Lower lobe of right lung (tissue), 2 donors: ENCODE data around the gene SCART1. TPM values are rescaled to one million over a fixed set of nuclear protein-coding genes. Genes with fewer than 3 reads are reported as not detected.
A peak's percentile ranks its signal among the peaks of the same experiment; 100 is the strongest.
"Not testable (repeated sequence)": the region's sequence is repeated elsewhere in the genome, so short reads cannot be mapped to it uniquely, and the experiment has no call there.

Experiments
- ATAC-seq, 2 donors: fragments of 200-7000 bp; cut with Tn5 transposase; one replicate each; pipeline ENCODE4 v1.9.1; 2020 to 2022; ENCODE audit warnings: mild to moderate bottlenecking in 2 of 2, moderate library complexity in 2 of 2
- DNase-seq: peaks from one replicate; pipeline ENCODE4 v3.0.0-alpha.2; 2020
- H3K27ac ChIP-seq: fragments of 200-600 bp; one replicate; pipeline ENCODE4 v1.8.0; 2022
- H3K27me3 ChIP-seq: fragments of 200-600 bp; one replicate; pipeline ENCODE4 v1.8.0; 2022; ENCODE audit warnings: low read depth
- H3K36me3 ChIP-seq: fragments of 200-600 bp; one replicate; pipeline ENCODE4 v1.8.0; 2022; ENCODE audit warnings: mild to moderate bottlenecking
- H3K4me1 ChIP-seq: fragments of 200-600 bp; one replicate; pipeline ENCODE4 v1.8.0; 2022
- H3K4me3 ChIP-seq: fragments of 200-600 bp; one replicate; pipeline ENCODE4 v1.8.0; 2022; ENCODE audit warnings: mild to moderate bottlenecking
- H3K9me3 ChIP-seq: fragments of 200-600 bp; one replicate; pipeline ENCODE4 v1.8.0; 2022
- intact Hi-C: fragments of 100-400 bp; cut with DNase I; formaldehyde crosslinking; loops from one replicate; pipeline ENCODE4 v1.11.0; 2022
- total RNA-seq: library from RNA; stranded (reverse); fragmentation: NEBNext Ultra II Directional; extraction: Animal tissue kit (Norgen Biotek cat#: 25700); gene quantifications from one replicate; pipeline ENCODE4 v1.2.1, GENCODE V29; 2021
- TF ChIP-seq, protein P1 (sequence below): fragments of 200-600 bp; IDR thresholded peaks from one replicate; pipeline ENCODE4 v1.8.0; 2022; ENCODE audit warnings: antibody characterized with exemption, mild to moderate bottlenecking
- donor health status: DM: no; HTN: yes; CAD: no; lungs with severe emphysema.

SCART1 gene
- total RNA-seq, 1 donor from 2014 or later = 2.4 TPM

GRCh38 chr10:133421336-133422222, 32.2 kb upstream of the SCART1 start:
- intact Hi-C loops = no loop called here
- Histone ChIP-seq H3K27me3 (no peaks in the 10 kb centered on the region), H3K9me3 (no peaks in the 10 kb centered on the region), H3K27ac (no peak overlapping the region), H3K4me1 (no peaks in the 10 kb centered on the region), H3K36me3 (peaks cover 27% of the 10 kb centered on the region), H3K4me3 (no peak overlapping the region)
- DNase-seq = peak; percentile 41
- TF ChIP-seq, protein P1, sequence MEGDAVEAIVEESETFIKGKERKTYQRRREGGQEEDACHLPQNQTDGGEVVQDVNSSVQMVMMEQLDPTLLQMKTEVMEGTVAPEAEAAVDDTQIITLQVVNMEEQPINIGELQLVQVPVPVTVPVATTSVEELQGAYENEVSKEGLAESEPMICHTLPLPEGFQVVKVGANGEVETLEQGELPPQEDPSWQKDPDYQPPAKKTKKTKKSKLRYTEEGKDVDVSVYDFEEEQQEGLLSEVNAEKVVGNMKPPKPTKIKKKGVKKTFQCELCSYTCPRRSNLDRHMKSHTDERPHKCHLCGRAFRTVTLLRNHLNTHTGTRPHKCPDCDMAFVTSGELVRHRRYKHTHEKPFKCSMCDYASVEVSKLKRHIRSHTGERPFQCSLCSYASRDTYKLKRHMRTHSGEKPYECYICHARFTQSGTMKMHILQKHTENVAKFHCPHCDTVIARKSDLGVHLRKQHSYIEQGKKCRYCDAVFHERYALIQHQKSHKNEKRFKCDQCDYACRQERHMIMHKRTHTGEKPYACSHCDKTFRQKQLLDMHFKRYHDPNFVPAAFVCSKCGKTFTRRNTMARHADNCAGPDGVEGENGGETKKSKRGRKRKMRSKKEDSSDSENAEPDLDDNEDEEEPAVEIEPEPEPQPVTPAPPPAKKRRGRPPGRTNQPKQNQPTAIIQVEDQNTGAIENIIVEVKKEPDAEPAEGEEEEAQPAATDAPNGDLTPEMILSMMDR = no peak
- ATAC-seq = no peak

DNA sequence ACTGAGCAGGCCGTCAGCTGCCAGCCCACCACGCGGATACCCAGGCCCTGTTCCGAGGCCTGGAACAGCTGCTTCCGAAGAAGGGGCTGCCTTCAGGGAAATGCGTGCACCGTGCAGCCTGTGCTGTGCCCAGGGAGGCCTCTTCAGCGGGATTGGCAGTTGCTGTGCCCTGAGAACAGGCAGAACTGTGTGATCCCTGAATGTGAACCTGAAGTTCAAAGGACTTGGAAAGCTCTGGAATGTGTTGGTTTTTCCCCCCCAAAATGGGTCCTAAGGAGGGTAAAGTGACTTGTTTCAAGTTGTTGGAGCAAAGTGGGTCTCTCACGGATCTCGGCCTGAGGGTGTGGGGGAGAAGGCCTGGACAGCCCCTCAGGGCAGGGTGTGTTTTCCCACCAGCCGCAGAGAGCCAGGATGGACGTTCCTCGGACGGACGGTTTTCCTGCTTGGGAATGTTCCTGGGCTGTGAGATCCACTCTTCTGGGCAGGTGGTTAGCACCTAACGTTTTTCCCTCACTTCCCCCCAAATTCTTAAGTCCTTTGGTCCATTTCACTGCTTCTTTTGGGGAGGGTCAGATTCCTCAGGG, 31.4 kb upstream of the SCART1 start:
- ATAC-seq = no peak
- no peaks in the 10 kb centered on the region for H3K27me3 ChIP-seq
- intact Hi-C loops = no loop called here
- H3K9me3 ChIP-seq = no peaks in the 10 kb centered on the region
- peak; percentile 21 for DNase-seq
- no peak overlapping the region for H3K27ac ChIP-seq
- TF ChIP-seq, protein P1 = no peak
- no peak overlapping the region for H3K4me3 ChIP-seq
- peaks cover 27% of the 10 kb centered on the region for H3K36me3 ChIP-seq
- H3K4me1 ChIP-seq = no peaks in the 10 kb centered on the region

DNA sequence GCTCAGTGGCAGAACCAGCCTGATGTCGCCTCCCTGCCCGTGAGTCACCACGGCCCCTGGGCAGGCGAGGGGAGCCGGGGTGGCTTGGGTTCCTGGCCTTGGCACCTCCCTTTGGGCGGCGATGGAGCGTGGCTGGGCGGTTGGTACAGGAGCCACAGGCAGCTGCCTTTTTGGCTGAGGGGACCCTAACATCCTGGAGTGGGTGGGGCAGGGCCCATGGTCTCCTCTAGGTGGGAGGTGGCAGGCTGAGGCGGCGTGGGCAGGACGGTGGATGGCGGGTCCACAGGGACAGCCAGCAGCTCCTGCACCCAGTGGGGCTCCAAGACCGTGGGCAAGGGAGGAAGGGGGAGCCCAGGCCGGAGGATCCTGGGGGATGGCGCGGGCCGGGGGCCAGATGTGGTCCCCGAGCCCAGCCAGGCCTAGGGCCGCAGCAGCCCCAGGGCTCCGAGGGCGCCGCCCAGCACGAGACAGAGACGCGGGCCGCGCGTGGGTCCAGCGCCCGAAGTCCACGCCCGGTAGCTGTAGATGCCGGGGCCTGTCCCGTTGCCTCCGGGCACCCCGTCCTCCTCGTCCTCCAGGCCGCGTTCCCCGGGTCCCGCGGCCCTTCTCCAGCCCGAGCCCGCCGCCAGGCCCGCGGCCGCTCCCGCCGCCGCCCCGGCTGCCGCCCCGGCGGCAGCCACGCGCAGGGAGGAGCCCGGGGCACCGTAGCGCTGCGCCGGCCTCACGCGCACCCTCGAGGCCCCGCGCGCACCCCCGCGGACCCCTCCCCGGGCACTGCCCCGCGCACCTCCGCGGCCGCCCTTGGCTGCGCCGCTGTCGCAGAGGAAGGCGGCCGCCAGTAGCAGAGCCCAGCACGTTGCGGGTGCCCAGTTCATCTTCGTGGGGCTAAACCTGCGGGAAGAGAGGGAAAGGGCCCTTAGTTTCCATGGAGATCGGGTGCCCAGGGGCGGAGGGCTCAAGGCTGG, 30.7 kb upstream of the SCART1 start:
- peak; percentile 41 for DNase-seq
- ATAC-seq = peak; percentile 5 to 37
- H3K27ac ChIP-seq = no peak overlapping the region
- intact Hi-C loops = no loop called here
- no peaks in the 10 kb centered on the region for H3K9me3 ChIP-seq
- no peaks in the 10 kb centered on the region for H3K4me1 ChIP-seq
- H3K27me3 ChIP-seq = no peaks in the 10 kb centered on the region
- TF ChIP-seq, protein P1 = no peak
- no peak overlapping the region for H3K4me3 ChIP-seq
- H3K36me3 ChIP-seq = peaks cover 24% of the 10 kb centered on the region

DNA sequence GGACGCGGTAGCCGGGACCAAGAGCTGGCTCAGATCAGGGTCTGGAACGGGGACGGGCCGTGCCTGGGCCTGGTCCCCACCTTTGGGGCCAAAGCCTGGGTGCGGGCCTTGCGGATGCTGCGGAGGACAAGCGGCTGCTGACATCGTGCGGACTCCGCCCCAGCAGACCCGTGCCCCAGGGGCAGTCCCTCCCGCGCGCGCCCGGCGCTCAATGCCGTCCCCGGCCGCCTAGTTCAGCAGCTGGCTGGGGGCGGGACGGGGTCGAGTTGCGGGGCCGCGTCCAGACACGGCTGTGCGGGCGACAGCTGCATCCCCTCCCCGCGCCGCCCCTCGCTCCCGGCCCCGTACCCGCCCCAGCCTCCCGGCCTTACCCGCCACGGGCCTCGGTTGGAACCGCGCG, 29.6 kb upstream of the SCART1 start:
- intact Hi-C loops, H3K4me3 ChIP-seq, H3K27ac ChIP-seq: not testable (repeated sequence)

GRCh38 chr10:133424601-133425000, 29.1 kb upstream of the SCART1 start, which contains the start of gene SPRN:
TSS of gene SPRN (minus strand) at chr10:133424625. CDS start at chr10:133423681, 944 bp downstream.
- H3K27me3 ChIP-seq, intact Hi-C loops, DNase-seq, H3K27ac ChIP-seq, H3K4me1 ChIP-seq, H3K9me3 ChIP-seq, H3K4me3 ChIP-seq: not testable (repeated sequence)
- peak; percentile 3 to 16 for ATAC-seq
- peaks cover 12% of the 10 kb centered on the region for H3K36me3 ChIP-seq

More for the DNA sequence above, 29.6 kb upstream of the SCART1 start:
- peaks cover 17% of the 10 kb centered on the region for H3K36me3 ChIP-seq
- DNase-seq, H3K4me1 ChIP-seq, H3K27me3 ChIP-seq, H3K9me3 ChIP-seq: not testable (repeated sequence)
- ATAC-seq = peak in 1 of 2 donors; percentile 20

GRCh38 chr10:133429571-133429970, 24.2 kb upstream of the SCART1 start:
- H3K27ac ChIP-seq, H3K9me3 ChIP-seq, H3K4me3 ChIP-seq, DNase-seq, intact Hi-C loops, H3K36me3 ChIP-seq, H3K4me1 ChIP-seq, H3K27me3 ChIP-seq, ATAC-seq: not testable (repeated sequence)

DNA sequence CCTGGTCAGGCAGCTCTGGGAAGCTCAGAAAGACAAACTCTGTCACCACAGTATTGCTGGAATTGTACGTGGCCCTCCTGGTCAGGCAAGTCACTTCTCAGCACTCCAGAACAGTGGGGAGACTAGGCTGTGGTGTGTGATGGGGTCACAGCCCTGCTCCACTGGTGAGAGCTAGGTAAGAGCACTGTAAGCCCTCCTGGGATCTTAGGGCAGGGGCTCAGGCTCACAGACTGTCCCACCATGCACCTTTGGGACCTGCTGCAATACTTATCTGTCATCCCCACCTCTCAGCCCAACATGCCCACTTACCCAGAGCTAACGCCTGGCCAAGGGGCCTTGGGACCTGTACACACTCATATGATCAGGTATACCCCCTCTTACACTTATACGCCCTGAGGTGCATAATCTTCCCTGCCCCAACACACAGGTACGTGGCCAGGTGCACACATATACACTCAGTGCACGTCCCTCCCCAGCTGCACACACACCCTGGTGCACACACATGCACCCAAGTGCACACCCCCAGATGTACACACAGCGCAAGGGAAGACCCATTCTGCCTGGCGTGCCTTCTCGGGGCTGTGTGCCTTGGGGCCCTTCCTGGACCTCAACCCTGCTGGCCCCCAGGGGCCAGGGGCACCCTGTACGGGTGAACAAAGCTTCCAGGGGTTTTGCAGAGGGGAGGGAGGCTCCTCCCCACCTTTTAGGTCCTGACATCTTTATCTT, 21.7 kb upstream of the SCART1 start:
- H3K36me3 ChIP-seq, intact Hi-C loops, H3K27ac ChIP-seq, H3K4me3 ChIP-seq, DNase-seq, H3K27me3 ChIP-seq, H3K4me1 ChIP-seq, H3K9me3 ChIP-seq: not testable (repeated sequence)
- ATAC-seq = peak; percentile 18 to 56

GRCh38 chr10:133432789-133433188, 21.0 kb upstream of the SCART1 start:
- H3K4me1 ChIP-seq, H3K27ac ChIP-seq, H3K9me3 ChIP-seq, intact Hi-C loops, DNase-seq, H3K36me3 ChIP-seq, H3K27me3 ChIP-seq, H3K4me3 ChIP-seq: not testable (repeated sequence)
- peak in 1 of 2 donors; percentile 41 for ATAC-seq
